H1 (cell line): ENCODE measurements around the gene TNS3. TPM values are rescaled to one million over a fixed set of nuclear protein-coding genes. Genes with fewer than 3 reads are reported as not detected.

Experiments used
- HDAC2 ChIP-seq, 2 experiments: fragments of 300-600 bp in 1 of 2; sonication (generic) in 1 of 2; IDR thresholded peaks; 2 replicates each; pipeline ENCODE4 v1.6.1; 2011 to 2012; ENCODE audit warnings: low read depth in 2 of 2, low read length in 2 of 2, mild to moderate bottlenecking in 2 of 2, moderate library complexity in 2 of 2, borderline replicate concordance in 1 of 2, inconsistent platforms in 1 of 2
- polyA plus RNA-seq, 7 experiments: library from polyadenylated mRNA; depleted of rRNA in 3 of 7; stranded (reverse) in 5 of 7; unstranded in 2 of 7; fragments of >200 nt in 5 of 7; fragments of 200-250 nt in 2 of 7; gene quantifications; 1 replicate in 5 of 7; 2 replicates in 1 of 7; 4 replicates in 1 of 7; pipeline versions ENCODE4 v1.2.1 to v1.2.3, GENCODE V29; 2011 to 2013; ENCODE audit warnings: missing spikeins in 2 of 7, mixed read lengths in 2 of 7
- total RNA-seq: library from RNA; stranded (reverse); fragmentation: NEBNext Ultra II Directional; extraction: Animal tissue kit (Norgen Biotek cat#: 25700); gene quantifications from 2 replicates; pipeline ENCODE4 v1.2.1, GENCODE V29; 2021

Gene TNS3
- total and polyA plus RNA-seq, 2 of the 8 experiments (the other 6 are each of a cell fraction or from before 2014, with no cell fraction given) = 11.9 to 24.2 TPM

DNA sequence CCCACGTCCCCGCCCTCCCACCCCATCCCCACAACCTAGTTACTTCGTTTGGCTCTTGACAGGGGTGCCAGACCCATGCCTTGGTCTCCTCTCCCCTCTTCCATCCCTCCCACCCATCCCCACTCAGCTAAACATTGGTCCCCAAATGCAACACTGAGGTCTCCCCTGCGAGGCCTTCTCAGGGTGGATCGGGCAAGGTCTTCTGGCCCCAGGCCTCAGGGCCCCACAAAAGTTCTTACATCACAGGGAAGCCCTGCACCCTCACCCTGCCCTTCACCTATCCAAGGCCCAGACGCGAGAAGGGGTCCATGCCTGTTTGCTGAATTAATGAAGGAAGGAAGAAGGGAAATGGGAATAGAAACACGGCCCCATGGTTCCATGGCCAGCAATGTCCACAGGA lies 32.0 kb downstream of the TNS3 start (continued):
- no peak for TF ChIP-seq HDAC2 (IDR thresholded peaks at IDR 0.05; ENCODE audit: borderline replicate concordance in 1 of 2, low read depth in 2 of 2, low read length in 2 of 2)
